K562 (cell line): Measurements from ENCODE around the gene ERVH48-1. TPM values are rescaled to one million over a fixed set of nuclear protein-coding genes. Genes with fewer than 3 reads are reported as not detected.

ENCODE experiments used
- BMI1 ChIP-seq: fragments of 150-350 bp; IDR thresholded peaks from 2 replicates; pipeline ENCODE4 v1.6.1; 2014; ENCODE audit warnings: low read length
- CAMTA2 ChIP-seq: fragments of 250-450 bp; sonication (Bioruptor Pico); conservative IDR thresholded peaks from 2 replicates; pipeline ENCODE4 v1.5.1; 2022
- CSDE1 ChIP-seq, 2 experiments: fragments of 450-650 bp; IDR thresholded peaks; 2 replicates each; pipeline ENCODE4 v1.6.1; 2016; ENCODE audit warnings: mild to moderate bottlenecking in 1 of 2
- FOS ChIP-seq: IDR thresholded peaks from 3 replicates; pipeline ENCODE4 v1.6.1; 2011; ENCODE audit not compliant: insufficient read length; ENCODE audit errors: extremely low read depth
- FOXP1 ChIP-seq: sonication (generic); formaldehyde crosslinking; IDR thresholded peaks from 2 replicates; pipeline ENCODE4 v1.8.0; 2022; ENCODE audit warnings: mild to moderate bottlenecking, missing genetic modification reagents
- HDAC8 ChIP-seq: fragments of 450-650 bp; IDR thresholded peaks from 2 replicates; pipeline ENCODE4 v1.6.1; 2016; ENCODE audit warnings: mild to moderate bottlenecking, missing genetic modification characterization, moderate library complexity, missing compliant biosample characterization
- HLTF ChIP-seq: fragments of 450-650 bp; IDR thresholded peaks from 2 replicates; pipeline ENCODE4 v1.6.1; 2016
- MAFF ChIP-seq: IDR thresholded peaks from 2 replicates; pipeline ENCODE4 v1.6.1; 2012; ENCODE audit warnings: low read length, improper control_type of control experiment
- NFIC ChIP-seq: fragments of 450-650 bp; IDR thresholded peaks from 2 replicates; pipeline ENCODE4 v1.6.1; 2017; ENCODE audit warnings: mild to moderate bottlenecking, inconsistent platforms
- RFX5 ChIP-seq: IDR thresholded peaks from 2 replicates; pipeline ENCODE4 v1.6.1; 2011; ENCODE audit warnings: low read depth, mild to moderate bottlenecking, improper control_type of control experiment, low read length
- STAT5B ChIP-seq: fragments of 250-450 bp; sonication (Bioruptor Pico); IDR thresholded peaks from 2 replicates; pipeline ENCODE4 v1.8.0; 2021; ENCODE audit warnings: mild to moderate bottlenecking, inconsistent platforms
- TEAD1 ChIP-seq, 2 experiments: fragments of 450-650 bp in 1 of 2; sonication (generic) in 1 of 2; formaldehyde crosslinking; IDR thresholded peaks; 2 replicates each; pipeline versions ENCODE4 v1.4.0 to v1.8.0; 2020 to 2022; ENCODE audit warnings: mild to moderate bottlenecking in 2 of 2, missing genetic modification reagents in 1 of 2
- ZNF134 ChIP-seq: fragments of 250-450 bp; sonication (Bioruptor Pico); conservative IDR thresholded peaks from 2 replicates; pipeline ENCODE4 v1.4.0; 2020
- ZNF507 ChIP-seq: conservative IDR thresholded peaks from 2 replicates; pipeline ENCODE4 v1.6.1; 2017; ENCODE audit warnings: missing genetic modification characterization, missing compliant biosample characterization
- polyA plus RNA-seq, 8 experiments: library from polyadenylated mRNA; depleted of rRNA in 4 of 8; stranded (reverse) in 5 of 8; unstranded in 3 of 8; fragments of >200 nt; fragmentation: Nextera tagmentation in 2 of 8; fragmentation: Illumina TruSeq in 1 of 8; extraction: Ambion mirVana in 2 of 8; extraction: Trizol in 1 of 8; gene quantifications; 2 replicates each; pipeline versions ENCODE4 v1.2.1 to v1.2.3, GENCODE V29; 2011 to 2014; ENCODE audit warnings: inconsistent platforms in 1 of 8, missing spikeins in 1 of 8
- total RNA-seq, 7 experiments: library from RNA; depleted of rRNA in 6 of 7; stranded (reverse); fragments of >200 nt in 6 of 7; fragmentation: Illumina TruSeq in 2 of 7; extraction: Trizol in 2 of 7; gene quantifications; 2 replicates each; pipeline versions ENCODE4 v1.2.1 to v1.2.3, GENCODE V29; 2011 to 2021; ENCODE audit warnings: low replicate concordance in 1 of 7
- TF ChIP-seq, protein P1 (sequence below): IDR thresholded peaks from 2 replicates; pipeline ENCODE4 v1.6.1; 2011; ENCODE audit warnings: borderline replicate concordance, low read depth, mild to moderate bottlenecking, moderate library complexity, low read length; ENCODE audit not compliant: insufficient read depth, poor library complexity, severe bottlenecking
- TF ChIP-seq, protein P2 (sequence below), 2 experiments: fragments of 450-650 bp; formaldehyde crosslinking in 1 of 2; IDR thresholded peaks; 2 replicates each; pipeline versions ENCODE4 v1.4.0 to v1.6.1; 2014 to 2020; ENCODE audit warnings: mild to moderate bottlenecking in 2 of 2, borderline replicate concordance in 1 of 2, low read depth in 1 of 2

The ERVH48-1 gene
- total and polyA plus RNA-seq, 9 of the 15 experiments (the other 6 are each of a cell fraction or from before 2014, with no cell fraction given) = 0.08 to 0.49 (median 0.16) TPM; not detected in 3

DNA sequence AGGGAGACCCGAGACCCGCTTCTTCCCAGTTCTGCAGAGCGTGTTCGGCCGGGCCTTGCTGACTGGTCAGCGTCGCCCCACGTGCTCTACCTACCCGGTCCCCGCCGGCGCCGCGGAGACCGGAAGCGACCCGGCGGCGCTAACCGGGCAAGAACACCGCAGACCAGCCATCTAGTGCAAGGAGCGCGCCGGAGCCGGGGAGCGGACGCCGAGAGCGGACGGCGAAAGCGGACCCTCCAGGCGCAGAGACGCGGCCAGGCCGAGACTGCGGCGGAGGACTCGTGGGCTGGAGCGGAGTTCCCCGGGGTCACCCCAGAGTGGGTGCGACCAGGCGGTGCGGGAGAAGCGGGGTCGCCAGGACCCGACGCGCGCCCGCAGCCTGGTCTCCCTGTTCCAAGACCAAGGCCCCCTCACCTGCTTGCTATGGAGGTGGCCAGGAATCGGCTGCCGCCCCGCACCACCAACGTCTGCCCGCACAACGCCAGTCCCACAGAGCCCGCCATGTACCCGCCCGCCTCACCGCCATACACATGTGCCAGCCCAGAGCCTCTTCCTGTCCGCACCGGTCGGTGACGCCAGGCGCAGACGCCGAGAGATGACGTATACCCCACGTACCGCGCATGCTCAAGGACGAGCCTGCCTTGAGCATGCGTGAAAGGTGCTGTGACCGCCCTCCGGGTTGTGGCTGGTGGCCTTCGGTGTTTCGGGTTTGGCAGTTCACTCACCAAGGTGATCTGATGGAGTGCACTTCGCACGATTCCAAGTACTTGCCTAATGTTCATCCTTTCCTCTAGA is 46.2 kb downstream of the ERVH48-1 start, which contains the start of gene WDR4 (continued):
- TF ChIP-seq, protein P1, sequence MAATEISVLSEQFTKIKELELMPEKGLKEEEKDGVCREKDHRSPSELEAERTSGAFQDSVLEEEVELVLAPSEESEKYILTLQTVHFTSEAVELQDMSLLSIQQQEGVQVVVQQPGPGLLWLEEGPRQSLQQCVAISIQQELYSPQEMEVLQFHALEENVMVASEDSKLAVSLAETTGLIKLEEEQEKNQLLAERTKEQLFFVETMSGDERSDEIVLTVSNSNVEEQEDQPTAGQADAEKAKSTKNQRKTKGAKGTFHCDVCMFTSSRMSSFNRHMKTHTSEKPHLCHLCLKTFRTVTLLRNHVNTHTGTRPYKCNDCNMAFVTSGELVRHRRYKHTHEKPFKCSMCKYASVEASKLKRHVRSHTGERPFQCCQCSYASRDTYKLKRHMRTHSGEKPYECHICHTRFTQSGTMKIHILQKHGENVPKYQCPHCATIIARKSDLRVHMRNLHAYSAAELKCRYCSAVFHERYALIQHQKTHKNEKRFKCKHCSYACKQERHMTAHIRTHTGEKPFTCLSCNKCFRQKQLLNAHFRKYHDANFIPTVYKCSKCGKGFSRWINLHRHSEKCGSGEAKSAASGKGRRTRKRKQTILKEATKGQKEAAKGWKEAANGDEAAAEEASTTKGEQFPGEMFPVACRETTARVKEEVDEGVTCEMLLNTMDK = no peak
- TF ChIP-seq HLTF (peak; percentile 77), ZNF507 (tag) (no peak), FOS (no peak), TEAD1 (CRISPR knock-in tag; IDR thresholded peaks at IDR 0.05) (peak; percentile 4 to 42; a peak in 1 of 4 replicates), NFIC (peak; percentile 32; the same call in 1 of the 2 replicates), CAMTA2 (peak; percentile 48; the same call in 1 of the 2 replicates), BMI1 (no peak), ZNF134 (no peak), FOXP1 (CRISPR knock-in tag) (no peak; the same call in 1 of the 2 replicates), CSDE1 (IDR thresholded peaks at IDR 0.05) (peak in 1 of 2 experiments; percentile 92; a peak in 2 of 4 replicates), STAT5B (no peak), MAFF (no peak), HDAC8 (no peak), RFX5 (0 out of 2 replicates have a peak, but pooled peaks have one; percentile 15)
- TF ChIP-seq, protein P2, sequence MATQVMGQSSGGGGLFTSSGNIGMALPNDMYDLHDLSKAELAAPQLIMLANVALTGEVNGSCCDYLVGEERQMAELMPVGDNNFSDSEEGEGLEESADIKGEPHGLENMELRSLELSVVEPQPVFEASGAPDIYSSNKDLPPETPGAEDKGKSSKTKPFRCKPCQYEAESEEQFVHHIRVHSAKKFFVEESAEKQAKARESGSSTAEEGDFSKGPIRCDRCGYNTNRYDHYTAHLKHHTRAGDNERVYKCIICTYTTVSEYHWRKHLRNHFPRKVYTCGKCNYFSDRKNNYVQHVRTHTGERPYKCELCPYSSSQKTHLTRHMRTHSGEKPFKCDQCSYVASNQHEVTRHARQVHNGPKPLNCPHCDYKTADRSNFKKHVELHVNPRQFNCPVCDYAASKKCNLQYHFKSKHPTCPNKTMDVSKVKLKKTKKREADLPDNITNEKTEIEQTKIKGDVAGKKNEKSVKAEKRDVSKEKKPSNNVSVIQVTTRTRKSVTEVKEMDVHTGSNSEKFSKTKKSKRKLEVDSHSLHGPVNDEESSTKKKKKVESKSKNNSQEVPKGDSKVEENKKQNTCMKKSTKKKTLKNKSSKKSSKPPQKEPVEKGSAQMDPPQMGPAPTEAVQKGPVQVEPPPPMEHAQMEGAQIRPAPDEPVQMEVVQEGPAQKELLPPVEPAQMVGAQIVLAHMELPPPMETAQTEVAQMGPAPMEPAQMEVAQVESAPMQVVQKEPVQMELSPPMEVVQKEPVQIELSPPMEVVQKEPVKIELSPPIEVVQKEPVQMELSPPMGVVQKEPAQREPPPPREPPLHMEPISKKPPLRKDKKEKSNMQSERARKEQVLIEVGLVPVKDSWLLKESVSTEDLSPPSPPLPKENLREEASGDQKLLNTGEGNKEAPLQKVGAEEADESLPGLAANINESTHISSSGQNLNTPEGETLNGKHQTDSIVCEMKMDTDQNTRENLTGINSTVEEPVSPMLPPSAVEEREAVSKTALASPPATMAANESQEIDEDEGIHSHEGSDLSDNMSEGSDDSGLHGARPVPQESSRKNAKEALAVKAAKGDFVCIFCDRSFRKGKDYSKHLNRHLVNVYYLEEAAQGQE (IDR thresholded peaks at IDR 0.05; ENCODE audit: borderline replicate concordance) = peak; percentile 92
- TF ChIP-seq, protein P2 (CRISPR knock-in tag; IDR thresholded peaks at IDR 0.05; ENCODE audit: low read depth) = no peak
